HG02973 (cell line): ENCODE results near the gene HSD11B1.
A peak's percentile ranks its signal among the peaks of the same experiment; 100 is the strongest.

ENCODE experiments used
- ATAC-seq: cut with Tn5 transposase; IDR thresholded peaks from one replicate; pipeline ENCODE4 v1.9.1; 2021; ENCODE audit warnings: moderate library complexity; ENCODE audit not compliant: unreplicated experiment

The HSD11B1 gene

GRCh38 chr1:209704584-209704983, at the start of gene HSD11B1:
TSS of gene HSD11B1 (plus strand) at chr1:209704846. CDS start at chr1:209704943, 97 bp downstream.
- ATAC-seq: no peak

GRCh38 chr1:209655411-209656231, 49.0 kb upstream of the HSD11B1 start:
- ATAC-seq: no peak

- ATAC-seq: peak; percentile 74
Observed at GRCh38 chr1:209657140-209657879, 47.3 kb upstream of the HSD11B1 start.

GRCh38 chr1:209657918-209658317, 46.7 kb upstream of the HSD11B1 start:
- ATAC-seq: no peak

GRCh38 chr1:209659909-209660308, 44.7 kb upstream of the HSD11B1 start:
- ATAC-seq: peak; percentile 75

- no peak for ATAC-seq
Observed at GRCh38 chr1:209661071-209661470, 43.6 kb upstream of the HSD11B1 start.

GRCh38 chr1:209662879-209663327, 41.7 kb upstream of the HSD11B1 start:
- ATAC-seq: no peak

GRCh38 chr1:209667103-209667502, 37.5 kb upstream of the HSD11B1 start:
- no peak for ATAC-seq

- no peak for ATAC-seq
Observed at GRCh38 chr1:209667708-209668107, 36.9 kb upstream of the HSD11B1 start.

- ATAC-seq: no peak
Observed at GRCh38 chr1:209670441-209671082, 34.1 kb upstream of the HSD11B1 start.

- ATAC-seq: peak; percentile 91
Observed at GRCh38 chr1:209672705-209673630, 31.7 kb upstream of the HSD11B1 start.

GRCh38 chr1:209673631-209674417, 30.8 kb upstream of the HSD11B1 start:
- ATAC-seq: no peak

GRCh38 chr1:209674957-209675564, 29.6 kb upstream of the HSD11B1 start, which contains the start of gene G0S2:
TSS of gene G0S2 (plus strand) at chr1:209675412. CDS start at chr1:209675685, 273 bp downstream.
- ATAC-seq: no peak

GRCh38 chr1:209675565-209676154, 29.0 kb upstream of the HSD11B1 start:
- ATAC-seq: no peak

- ATAC-seq: no peak
Observed at GRCh38 chr1:209678981-209679539, 25.6 kb upstream of the HSD11B1 start.

- ATAC-seq: no peak
Observed at GRCh38 chr1:209685821-209686220, 18.8 kb upstream of the HSD11B1 start.

- no peak for ATAC-seq
Observed at GRCh38 chr1:209686322-209686721, 18.3 kb upstream of the HSD11B1 start.

- no peak for ATAC-seq
Observed at GRCh38 chr1:209688746-209689234, 15.9 kb upstream of the HSD11B1 start.
